ENCODE results near the gene SHISA5. TPM values are rescaled to one million over a fixed set of nuclear protein-coding genes. Genes with fewer than 3 reads are reported as not detected.

The SHISA5 gene
- total and polyA plus RNA-seq, 2 of the 8 experiments (the other 6 are each of a cell fraction or from before 2014, with no cell fraction given), result 196 to 315 TPM

- Histone ChIP-seq H3K27me3 (replicated peaks in 1 of 4; ENCODE audit: control insufficient read depth in 3 of 4, extremely low read depth in 1 of 4, insufficient read depth in 3 of 4, low read length in 3 of 4) (no peaks in the 10 kb centered on the region), H4K5ac (ENCODE audit: insufficient read length, low read depth, low read length) (no peak overlapping the region), H4K8ac (ENCODE audit: extremely low read depth, insufficient read depth, low read length) (no peak overlapping the region), H4K91ac (replicated peaks; ENCODE audit: insufficient read length, low read length) (no peak overlapping the region), H3K9ac (replicated peaks in 1 of 4; ENCODE audit: extremely low read depth in 1 of 4, low read depth in 3 of 4, low read length in 3 of 4) (no peak overlapping the region), H2AFZ (ENCODE audit: low read length) (no peak overlapping the region), H2BK15ac (ENCODE audit: low read length) (no peak overlapping the region), H2BK5ac (ENCODE audit: low read depth, low read length) (no peak overlapping the region), H3K23ac (ENCODE audit: insufficient read length) (no peak overlapping the region), H3K27ac (ENCODE audit: low read depth, low read length) (no peak overlapping the region), H2AK5ac (ENCODE audit: low read depth, low read length) (no peak overlapping the region), H3K36me3 (ENCODE audit: control insufficient read depth in 2 of 4, insufficient read depth in 4 of 4, low read length in 3 of 4) (peaks cover 14 to 46% (median 35%) of the 10 kb centered on the region in 4 experiments), H4K20me1 (replicated peaks in 1 of 2; ENCODE audit: control insufficient read depth in 1 of 2, insufficient read depth in 2 of 2, low read length in 2 of 2) (peaks cover 0 to 7% of the 10 kb centered on the region in 2 experiments), H3K14ac (ENCODE audit: insufficient read length) (no peak overlapping the region), H3K4me1 (replicated peaks in 1 of 4; ENCODE audit: control insufficient read depth in 3 of 4, insufficient read depth in 4 of 4, low read length in 3 of 4) (peaks cover 0 to 7% (median 0%) of the 10 kb centered on the region in 4 experiments; a peak in 2 of 7 replicates), H3K79me2 (ENCODE audit: control insufficient read depth in 1 of 2, insufficient read depth in 2 of 2, low read length in 2 of 2) (no peaks in the 10 kb centered on the region), H3K9me3 (ENCODE audit: insufficient read depth in 2 of 2, low read depth in 1 of 2, low read length in 1 of 2) (no peaks in the 10 kb centered on the region), H2BK120ac (replicated peaks; ENCODE audit: low read depth, low read length) (no peak overlapping the region), H2BK20ac (ENCODE audit: low read length) (no peak overlapping the region), H2BK12ac (ENCODE audit: low read depth, low read length) (no peak overlapping the region), H3K4ac (replicated peaks; ENCODE audit: insufficient read length, low read depth, low read length) (no peak overlapping the region), H3K79me1 (ENCODE audit: low read depth, low read length) (no peaks in the 10 kb centered on the region; the same call in 1 of the 2 replicates), H3K23me2 (ENCODE audit: low read depth, low read length) (no peaks in the 10 kb centered on the region), H3K4me2 (ENCODE audit: insufficient read depth in 1 of 2, low read depth in 2 of 2, low read length in 2 of 2) (no peak overlapping the region), H3K18ac (ENCODE audit: extremely low read depth, low read length) (no peak overlapping the region), H3K4me3 (ENCODE audit: extremely low read depth in 1 of 4, insufficient read depth in 2 of 4, low read depth in 3 of 4, low read length in 4 of 4) (no peak overlapping the region), H3K56ac (replicated peaks; ENCODE audit: insufficient read length, low read depth, low read length) (no peak overlapping the region)
- no peak for TF ChIP-seq SIN3A (conservative IDR thresholded peaks at IDR 0.05 in 1 of 2, IDR thresholded peaks at IDR 0.05 in 1 of 2; ENCODE audit: low read depth in 1 of 2, low read length in 2 of 2)
- no peak for TF ChIP-seq SAP30 (IDR thresholded peaks at IDR 0.05; ENCODE audit: insufficient read depth, insufficient replicate concordance, low read length)
- TF ChIP-seq RXRA (IDR thresholded peaks at IDR 0.05; ENCODE audit: insufficient read depth, low read depth, low read length), result no peak
- no peak for TF ChIP-seq SP1 (IDR thresholded peaks at IDR 0.05; ENCODE audit: low read depth, low read length)
- no peak for TF ChIP-seq NRF1 (IDR thresholded peaks at IDR 0.05; ENCODE audit: low read depth, low read length)
- TF ChIP-seq GTF2F1 (IDR thresholded peaks at IDR 0.05; ENCODE audit: borderline replicate concordance, low read depth, low read length), result no peak
- no peak for TF ChIP-seq ATF2 (IDR thresholded peaks at IDR 0.05; ENCODE audit: low read length)
- no peak for TF ChIP-seq MAFK (IDR thresholded peaks at IDR 0.05; ENCODE audit: low read depth, low read length)
- TF ChIP-seq SIRT6 (IDR thresholded peaks at IDR 0.05; ENCODE audit: low read length), result no peak
- TF ChIP-seq KDM4A (IDR thresholded peaks at IDR 0.05; ENCODE audit: low read depth, low read length, severe bottlenecking), result no peak
- no peak for TF ChIP-seq RBBP5 (IDR thresholded peaks at IDR 0.05; ENCODE audit: borderline replicate concordance, low read depth, low read length)
- TF ChIP-seq POU5F1 (IDR thresholded peaks at IDR 0.05; ENCODE audit: low read depth, low read length), result no peak
- ChIA-PET CTCF (ENCODE audit: partially characterized antibody) (interaction anchor here (0.9 to 21.5 kb wide), 6 partner anchors 13 to 89 kb away, joined by 3 to 251 read pairs (median 15); partner anchors contain the start of gene SHISA5), POLR2A (ENCODE audit: partially characterized antibody) (interaction anchor here (0.8 to 8.1 kb wide), 4 partner anchors 9 to 52 kb away, joined by 3 to 83 read pairs (median 3); no protein-coding TSS in a partner anchor)
- no peak for DNase-seq (ENCODE audit: low read depth in 1 of 2, low spot score in 2 of 2)
- WGBS, 2 experiments (ENCODE audit: extremely low coverage in 1 of 2, insufficient coverage in 1 of 2, insufficient read length in 1 of 2, insufficient replicate concordance in 2 of 2, low coverage in 1 of 2, low lambda C conversion rate in 2 of 2, missing lambda C conversion rate in 1 of 2), result 95% methylated on average over 3 of the region's 3 CpGs; no CpG with 5 or more reads in 1 of the 2 experiments
- no peak for FAIRE-seq
Observed at GRCh38 chr3:48460517-48460902, 43.5 kb downstream of the SHISA5 start.

All from H1 (cell line).